T-helper 1 cell treated with Interleukin-12 subunit alpha and Interleukin-12 subunit beta and Interleukin-4 antibody, amounts not matched to agents 30 ng/mL and 1 ng/mL, for 36 hours (primary cell): ENCODE measurements around the gene SLC25A13. TPM values are rescaled to one million over a fixed set of nuclear protein-coding genes. Genes with fewer than 3 reads are reported as not detected.

Experiments used
- intact Hi-C: fragments of 100-400 bp; cut with micrococcal nuclease; formaldehyde crosslinking; loops from one replicate; pipeline ENCODE4 v1.15.1; 2024
- total RNA-seq: library from RNA; stranded (reverse); gene quantifications from 2 replicates; pipeline ENCODE4 v1.2.3, GENCODE V29; 2022

Gene SLC25A13
- total RNA-seq, 1 donor from 2014 or later = 12.8 TPM

- intact Hi-C loops = no loop called here
These were observed 105.5 kb downstream of the SLC25A13 start for GRCh38 chr7:96216373-96216772.

DNA sequence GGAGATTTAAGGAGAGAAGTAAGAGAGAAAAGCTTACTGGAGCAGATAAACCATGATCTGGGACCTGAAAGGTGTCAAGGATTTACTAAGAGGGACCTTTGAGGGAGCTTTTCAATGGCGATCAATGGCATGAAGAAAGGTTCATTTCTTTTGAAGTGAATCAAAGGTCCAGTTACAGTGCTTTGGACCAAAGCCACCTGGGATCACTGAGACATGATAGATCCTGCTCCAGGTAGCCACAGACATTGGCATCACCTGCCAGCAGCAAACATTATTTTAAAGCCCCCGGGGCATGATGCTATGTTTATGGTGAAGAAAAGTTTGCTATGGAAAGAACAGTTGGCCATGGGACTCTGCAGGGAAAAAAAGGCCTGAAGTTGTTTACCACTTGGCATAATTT is 109.4 kb downstream of the SLC25A13 start:
- intact Hi-C loops = no loop called here

- intact Hi-C loops = no loop called here
These were observed 109.9 kb downstream of the SLC25A13 start for GRCh38 chr7:96211954-96212353.

DNA sequence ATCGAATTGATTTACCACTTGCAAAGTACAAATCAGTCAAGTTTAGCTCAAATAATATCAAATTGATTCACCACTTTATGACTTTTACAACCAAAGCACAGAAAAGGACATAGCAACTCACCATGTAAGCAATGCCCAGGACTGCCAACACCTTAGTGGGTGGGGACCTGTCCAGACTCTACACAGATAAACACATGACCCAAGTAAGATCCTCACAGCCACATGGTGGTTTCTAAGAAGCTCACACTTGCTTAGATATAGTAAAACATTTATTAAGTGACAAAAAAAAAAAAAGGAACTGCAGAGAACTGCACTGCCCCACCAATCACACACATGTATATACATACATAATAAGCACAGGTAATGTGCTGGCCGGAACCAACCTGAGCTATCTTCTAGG is 116.2 kb downstream of the SLC25A13 start:
- intact Hi-C loops = no loop called here

GRCh38 chr7:96204601-96205000 is 117.3 kb downstream of the SLC25A13 start:
- intact Hi-C loops = no loop called here

DNA sequence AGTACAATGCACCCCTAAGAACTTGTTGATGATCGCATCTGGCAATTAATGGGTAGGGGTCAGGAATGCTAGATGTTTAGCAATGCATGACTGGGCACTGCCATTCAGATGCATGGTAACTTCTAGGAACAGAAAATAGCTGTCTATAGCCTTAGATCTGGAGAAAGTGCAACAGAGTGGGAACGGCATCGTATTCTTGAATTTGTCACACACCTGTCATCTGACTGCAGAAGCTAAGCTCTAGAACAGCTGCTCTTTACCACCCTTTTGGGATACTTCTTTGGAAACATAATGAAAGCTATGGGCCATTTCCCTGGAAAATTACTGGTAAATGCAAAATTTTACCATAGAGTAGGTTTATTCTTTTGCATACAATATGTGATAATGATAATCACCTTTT is 118.1 kb downstream of the SLC25A13 start:
- intact Hi-C loops = no loop called here

- intact Hi-C loops = no loop called here
These were observed 119.8 kb downstream of the SLC25A13 start for GRCh38 chr7:96202102-96202501.

- intact Hi-C loops = no loop called here
These were observed 121.2 kb downstream of the SLC25A13 start for GRCh38 chr7:96200740-96201139.

DNA sequence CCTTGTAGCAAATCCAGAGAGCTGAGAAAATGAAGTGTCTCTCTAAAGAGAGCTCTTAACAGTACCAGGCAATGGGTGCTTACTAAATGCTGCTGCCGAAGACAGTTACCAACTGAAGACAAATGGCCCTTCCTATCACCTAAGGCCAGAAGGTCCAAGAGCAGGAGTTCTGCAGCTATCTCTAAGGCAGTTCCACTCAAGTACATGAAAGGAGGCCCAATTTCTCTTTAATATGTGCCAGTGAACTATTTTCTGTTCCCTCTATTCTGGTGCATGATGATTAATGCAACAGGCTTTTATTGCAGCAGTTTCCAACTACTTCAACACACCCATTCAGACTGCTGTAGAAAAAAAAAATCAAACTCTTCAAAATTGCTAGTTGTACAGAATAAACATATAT is 122.5 kb downstream of the SLC25A13 start:
- intact Hi-C loops = no loop called here

DNA sequence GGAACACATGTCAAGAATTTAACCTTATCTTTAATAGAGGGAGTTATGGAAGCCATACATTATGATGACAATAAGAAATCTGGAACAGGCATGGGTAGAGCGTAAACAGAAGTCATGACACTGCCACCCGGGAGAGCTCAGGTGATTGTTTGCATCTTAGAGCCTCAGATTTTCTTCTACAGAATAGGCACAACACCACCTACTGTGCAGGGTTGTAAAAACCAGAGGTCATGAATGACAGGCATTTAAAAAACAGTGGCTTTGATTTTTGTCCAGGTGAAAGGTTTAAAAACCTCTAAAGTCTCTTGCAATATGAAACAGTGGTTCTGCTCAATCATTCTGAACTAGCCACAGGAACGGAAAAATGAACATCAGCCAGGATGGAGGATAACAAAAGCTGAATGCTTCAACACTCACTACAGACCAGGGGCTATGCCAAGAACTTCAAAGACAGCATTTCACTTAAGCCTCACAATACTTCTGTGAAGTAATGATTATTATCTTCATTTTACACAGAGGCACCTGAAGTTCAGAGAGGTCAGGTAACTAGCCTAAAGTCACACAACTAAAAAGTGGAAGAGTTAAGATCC is 123.8 kb downstream of the SLC25A13 start:
- intact Hi-C loops = no loop called here

DNA sequence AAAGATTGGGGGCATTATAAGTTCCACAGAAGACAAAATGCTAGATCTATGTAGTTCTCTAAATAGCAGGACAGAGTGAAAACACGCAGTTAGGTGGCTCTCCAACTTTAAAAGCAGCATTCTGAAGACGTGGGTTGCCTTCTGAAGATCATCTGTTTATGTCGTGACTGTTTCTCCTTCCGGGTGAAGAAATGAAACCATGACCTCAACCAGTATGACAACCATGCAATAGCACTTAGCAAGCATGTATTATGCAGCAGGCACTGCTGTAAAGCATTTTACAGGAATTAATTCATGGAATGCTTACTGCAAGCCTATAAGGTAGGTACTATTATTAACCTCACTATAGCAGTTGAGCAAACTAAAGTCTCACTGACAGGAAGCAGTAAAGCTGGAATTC is 125.2 kb downstream of the SLC25A13 start:
- intact Hi-C loops = no loop called here

DNA sequence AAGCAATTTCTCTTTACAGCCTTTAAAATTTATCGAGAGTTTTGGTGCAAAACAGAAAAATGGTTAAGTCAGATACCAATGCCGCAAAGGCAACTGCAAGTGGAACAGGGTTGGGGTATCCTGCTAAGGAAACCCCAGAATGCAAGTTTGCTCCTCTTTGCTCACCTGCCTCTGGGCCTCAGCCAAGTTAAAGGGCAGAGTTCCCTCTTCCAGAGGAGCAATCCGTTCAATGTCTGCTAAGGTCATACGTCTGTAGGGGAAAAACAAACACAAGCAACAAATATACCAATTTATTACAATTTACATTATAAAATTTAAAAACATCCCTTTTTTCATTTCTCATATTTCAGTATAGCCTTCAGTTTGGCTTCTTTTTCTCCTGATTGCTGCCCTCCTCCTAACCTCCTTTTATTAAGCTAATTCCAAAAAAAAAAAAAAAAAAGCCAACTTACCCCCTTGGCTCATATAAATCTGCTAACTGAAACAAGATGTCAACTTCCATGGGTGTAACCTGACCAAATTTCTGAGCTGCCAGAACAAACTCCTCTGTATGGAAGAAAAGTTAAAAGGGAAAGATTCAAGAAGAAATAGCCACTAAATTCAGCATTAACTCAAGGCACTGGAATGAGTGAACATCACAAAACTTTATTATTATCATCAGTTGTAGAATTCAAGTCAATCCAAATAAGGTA is 132.6 kb downstream of the SLC25A13 start:
- intact Hi-C loops = loop anchor here (10.0 kb wide), 1 partner anchor 836 kb away; the partner anchor contains the start of gene DLX5

- intact Hi-C loops = loop anchor here (10.0 kb wide), 1 partner anchor 836 kb away; the partner anchor contains the start of gene DLX5
These were observed 133.3 kb downstream of the SLC25A13 start for GRCh38 chr7:96188591-96188991.

GRCh38 chr7:96188174-96188581 is 133.7 kb downstream of the SLC25A13 start:
- intact Hi-C loops = loop anchor here (10.0 kb wide), 1 partner anchor 837 kb away; the partner anchor contains the start of gene DLX5

- intact Hi-C loops = loop anchor here (10.0 kb wide), 1 partner anchor 837 kb away; the partner anchor contains the start of gene DLX5
These were observed 134.2 kb downstream of the SLC25A13 start for GRCh38 chr7:96187735-96188134.

DNA sequence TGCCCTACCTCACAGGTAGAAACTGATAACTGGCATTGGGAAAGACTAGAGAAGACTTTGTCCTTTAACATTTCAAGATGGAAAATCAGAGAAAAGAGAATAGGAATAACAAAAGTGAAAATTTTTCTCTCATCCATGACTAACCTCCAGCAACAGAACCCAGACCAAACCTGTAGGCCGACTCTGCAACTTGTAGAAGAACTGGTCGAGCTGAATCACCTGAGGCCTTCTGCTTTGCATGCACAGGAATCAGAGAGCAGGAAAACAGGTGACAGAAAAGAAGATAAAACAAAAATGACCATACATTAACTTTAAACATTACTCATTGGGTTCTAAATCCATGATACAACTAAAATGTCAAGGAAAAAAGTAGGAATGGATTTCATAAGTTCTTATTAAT is 137.1 kb downstream of the SLC25A13 start:
- intact Hi-C loops = loop anchor here (10.0 kb wide), 1 partner anchor 840 kb away; the partner anchor contains the start of gene DLX5

DNA sequence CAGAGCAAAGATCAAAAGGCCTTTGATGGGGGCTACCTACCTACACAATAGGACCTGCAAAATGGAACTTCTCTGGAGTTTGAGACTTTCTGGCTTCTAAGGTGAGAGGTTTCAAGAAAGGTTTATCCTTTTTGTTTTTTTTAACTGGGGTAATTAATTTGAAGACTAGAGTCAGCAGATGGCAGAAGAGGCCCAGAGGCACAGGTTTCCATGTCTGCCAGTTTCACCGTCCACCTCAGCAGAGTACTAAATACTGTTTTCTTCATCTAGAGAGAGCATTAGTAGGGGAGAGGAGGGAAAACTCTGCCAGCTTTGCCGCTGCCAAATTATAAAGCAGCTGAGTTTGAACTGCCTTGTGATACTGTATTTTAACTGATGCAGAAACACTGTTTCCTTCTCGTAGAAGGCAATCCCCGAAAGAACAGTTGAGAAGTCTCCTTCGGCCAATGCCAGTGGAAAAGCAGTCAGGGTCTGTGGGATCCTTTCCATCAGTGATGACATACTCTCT is 138.7 kb downstream of the SLC25A13 start:
- intact Hi-C loops = loop anchor here (10.0 kb wide), 1 partner anchor 842 kb away; the partner anchor contains the start of gene DLX5

DNA sequence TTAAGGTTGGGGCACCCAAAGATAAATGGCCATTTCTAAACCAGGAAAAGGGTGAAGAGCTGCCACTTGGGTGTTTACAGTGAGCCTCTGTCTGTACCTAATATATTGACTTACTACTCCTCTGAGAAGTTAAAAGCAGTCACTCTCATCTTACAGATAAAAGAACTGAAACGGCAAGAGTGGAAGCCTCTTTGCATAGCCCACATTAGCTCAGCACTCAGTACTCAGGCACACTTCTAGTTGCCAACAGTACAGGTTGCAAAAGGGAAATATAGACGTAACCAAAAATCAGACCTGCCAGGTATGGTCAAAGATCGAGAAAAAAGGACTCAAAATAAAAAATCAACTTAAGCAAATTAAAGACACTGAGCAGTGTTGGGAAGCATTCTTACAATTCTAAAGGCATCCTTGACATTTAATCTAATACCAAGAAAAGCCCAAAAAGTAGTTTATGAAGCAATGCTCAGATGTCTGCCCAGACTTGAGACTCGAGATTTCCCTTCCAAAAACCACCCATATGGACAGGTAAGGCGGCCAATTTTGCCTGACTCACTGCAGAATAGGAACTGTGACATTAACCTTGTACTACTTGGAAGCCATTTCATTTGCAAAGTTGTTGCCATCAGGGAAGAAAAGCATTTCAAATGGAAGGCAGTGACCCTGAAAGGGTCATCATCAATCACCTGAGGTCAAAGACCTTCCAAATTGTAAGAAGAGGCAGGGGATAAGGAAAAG is 139.3 kb downstream of the SLC25A13 start:
- intact Hi-C loops = loop anchor here (10.0 kb wide), 1 partner anchor 842 kb away; the partner anchor contains the start of gene DLX5

DNA sequence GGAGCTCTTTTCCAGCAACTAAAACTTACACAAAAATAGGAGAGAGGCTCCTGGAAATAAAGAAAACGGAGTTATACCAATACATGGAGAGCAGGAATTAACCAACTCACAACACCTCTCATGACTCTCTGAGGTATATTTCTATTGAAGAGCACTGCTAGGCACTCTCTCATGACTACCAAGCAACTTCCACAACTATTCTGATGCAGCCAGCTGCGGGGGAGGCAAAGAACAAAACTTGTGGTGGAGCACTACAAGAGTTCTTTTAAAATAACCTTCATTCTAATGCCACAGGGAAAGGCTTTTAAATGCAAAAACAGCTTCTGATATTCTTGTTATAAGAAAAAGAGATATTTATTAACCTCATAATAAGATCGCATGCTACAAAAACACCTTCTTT is 140.7 kb downstream of the SLC25A13 start:
- intact Hi-C loops = loop anchor here (10.0 kb wide), 1 partner anchor 844 kb away; the partner anchor contains the start of gene DLX5

DNA sequence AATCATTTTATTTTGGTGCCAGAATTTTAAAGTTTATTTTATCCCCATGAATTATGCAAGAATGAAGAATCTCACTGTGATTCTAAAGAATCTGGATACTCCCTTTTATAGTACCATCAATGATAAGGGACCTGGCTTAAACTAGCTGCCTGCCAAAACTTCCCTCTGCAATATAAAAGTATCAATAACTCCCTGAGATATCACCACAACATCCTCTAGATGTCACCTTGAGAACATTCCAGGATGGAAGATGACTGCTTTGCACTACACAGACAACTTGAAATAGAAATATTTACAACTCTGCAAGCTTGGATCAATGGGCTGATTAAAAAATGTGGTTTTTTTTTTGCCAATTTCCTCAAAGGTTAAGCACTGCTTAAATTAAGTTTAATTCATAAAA is 142.1 kb downstream of the SLC25A13 start:
- intact Hi-C loops = loop anchor here (10.0 kb wide), 1 partner anchor 845 kb away; the partner anchor contains the start of gene DLX5

GRCh38 chr7:96179341-96179740 is 142.6 kb downstream of the SLC25A13 start:
- intact Hi-C loops = no loop called here

DNA sequence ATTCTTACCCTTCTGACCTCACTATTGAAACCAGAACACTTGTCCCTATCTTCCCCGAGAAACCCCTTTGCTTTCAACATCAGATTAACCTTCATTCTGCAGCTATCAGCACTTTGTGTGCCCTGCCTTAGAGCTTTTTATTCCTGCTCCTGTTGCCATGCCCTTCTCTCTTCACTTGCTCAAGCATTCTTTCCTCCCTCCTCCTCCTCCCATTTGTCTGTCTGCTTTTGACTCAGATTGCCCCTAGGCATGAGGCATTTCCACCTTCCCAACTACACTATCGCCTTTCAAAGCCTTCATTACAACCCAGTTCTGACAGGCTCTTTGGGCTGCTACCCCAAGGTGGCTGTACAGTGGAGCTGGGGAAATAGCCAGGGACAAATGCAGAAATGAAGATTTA is 143.3 kb downstream of the SLC25A13 start:
- intact Hi-C loops = no loop called here
